T-cell (primary cell): ENCODE measurements around the gene OAS3. TPM values are rescaled to one million over a fixed set of nuclear protein-coding genes. Genes with fewer than 3 reads are reported as not detected.

Experiments
- ATAC-seq, 4 experiments: fragments of 200-7000 bp in 3 of 4; fragments of 150-1000 bp in 1 of 4; cut with Tn5 transposase; replicated peaks in 1 of 4; 1 replicate in 3 of 4; 2 replicates in 1 of 4; pipeline ENCODE4 v1.10.0; 2021; ENCODE audit warnings: moderate library complexity in 3 of 4, mild to moderate bottlenecking in 2 of 4, moderate number of reproducible peaks in 1 of 4
- CTCF ChIA-PET, 2 donors: fragments of 300-600 bp; sonication (Branson Sonifier 250); formaldehyde crosslinking; loops; one replicate each; lab custom pipeline; 2022; ENCODE audit warnings: antibody characterized with exemption in 2 of 2; lab: Charles Lee
- POLR2A ChIA-PET, 2 donors: fragments of 300-600 bp; sonication (Branson Sonifier 250); formaldehyde crosslinking; loops; one replicate each; lab custom pipeline; 2022; ENCODE audit warnings: antibody characterized with exemption in 2 of 2; lab: Charles Lee
- DNase-seq, 35 experiments: peaks; one replicate each; pipeline versions ENCODE4 v3.0.0 to v3.0.0-alpha.2; 2013 to 2023
- H3K27ac ChIP-seq: one replicate; pipeline ENCODE4 v1.5.1; 2013; ENCODE audit warnings: low read length
- H3K27me3 ChIP-seq, 2 experiments: replicated peaks in 1 of 2; 1 replicate in 1 of 2; 2 replicates in 1 of 2; pipeline versions ENCODE4 v1.6.1 to v1.7.0; 2013; ENCODE audit warnings: low read length in 1 of 2, mixed read lengths in 1 of 2; ENCODE audit not compliant: control insufficient read depth in 2 of 2, insufficient read depth in 2 of 2; ENCODE audit errors: extremely low read depth in 1 of 2
- H3K36me3 ChIP-seq, 2 donors: 1 replicate in 1 of 2; 2 replicates in 1 of 2; pipeline versions ENCODE4 v1.6.1 to v1.7.0; 2013; ENCODE audit warnings: low read length in 1 of 2; ENCODE audit not compliant: control insufficient read depth in 2 of 2, insufficient read depth in 1 of 2; ENCODE audit errors: extremely low read depth in 1 of 2
- H3K4me1 ChIP-seq, 2 experiments: 1 replicate in 1 of 2; 2 replicates in 1 of 2; pipeline versions ENCODE4 v1.6.1 to v1.7.0; 2013; ENCODE audit warnings: low read length in 2 of 2, mixed read lengths in 1 of 2; ENCODE audit not compliant: insufficient read depth in 2 of 2, control insufficient read depth in 1 of 2; ENCODE audit errors: extremely low read depth in 1 of 2
- H3K4me3 ChIP-seq, 2 donors: 1 replicate in 1 of 2; 2 replicates in 1 of 2; pipeline versions ENCODE4 v1.5.1 to v1.7.0; 2013; ENCODE audit warnings: mild to moderate bottlenecking in 2 of 2, low read length in 1 of 2, moderate library complexity in 1 of 2; ENCODE audit not compliant: control insufficient read depth in 1 of 2; ENCODE audit errors: extremely low read depth in 1 of 2
- H3K9me3 ChIP-seq: 2 replicates; pipeline ENCODE4 v1.7.0; 2013
- H3K27ac Mint-ChIP-seq, 2 donors: one replicate each; pipeline ENCODE4 v1.8.0; 2020 to 2021; ENCODE audit warnings: mild to moderate bottlenecking in 2 of 2, mixed read lengths in 2 of 2
- H3K27me3 Mint-ChIP-seq, 2 donors: one replicate each; pipeline ENCODE4 v1.8.0; 2021 to 2022; ENCODE audit warnings: mixed read lengths in 2 of 2
- H3K36me3 Mint-ChIP-seq: one replicate; pipeline ENCODE4 v1.8.0; 2021; ENCODE audit warnings: mixed read lengths
- H3K4me1 Mint-ChIP-seq, 3 donors: one replicate each; pipeline ENCODE4 v1.8.0; 2020 to 2022; ENCODE audit warnings: mixed read lengths in 3 of 3, mild to moderate bottlenecking in 1 of 3
- H3K4me3 Mint-ChIP-seq, 3 donors: one replicate each; pipeline ENCODE4 v1.8.0; 2020 to 2022; ENCODE audit warnings: mild to moderate bottlenecking in 3 of 3, mixed read lengths in 3 of 3, moderate library complexity in 3 of 3
- H3K9me3 Mint-ChIP-seq, 3 donors: one replicate each; pipeline ENCODE4 v1.8.0; 2020 to 2022; ENCODE audit warnings: mixed read lengths in 3 of 3
- WGBS: methylation state at CpG from one replicate; pipeline ENCODE4 v1.1.5; 2013; ENCODE audit warnings: missing lambda C conversion rate; ENCODE audit not compliant: insufficient coverage; 5-methylcytosine and 5-hydroxymethylcytosine counted together
- total RNA-seq, 35 experiments: library from RNA in 6 of 35; stranded (reverse) in 6 of 35; fragments of 120-200 nt in 1 of 35; gene quantifications; one replicate each; pipeline versions ENCODE4 v1.2.1 to v1.2.4 and lab custom pipeline; 2013 to 2026

Gene OAS3
- total RNA-seq, 5 donors from 2014 or later (not counting 1 experiment from before 2014, with no cell fraction given), result 18.4 to 38.5 (median 24.5) TPM

DNA sequence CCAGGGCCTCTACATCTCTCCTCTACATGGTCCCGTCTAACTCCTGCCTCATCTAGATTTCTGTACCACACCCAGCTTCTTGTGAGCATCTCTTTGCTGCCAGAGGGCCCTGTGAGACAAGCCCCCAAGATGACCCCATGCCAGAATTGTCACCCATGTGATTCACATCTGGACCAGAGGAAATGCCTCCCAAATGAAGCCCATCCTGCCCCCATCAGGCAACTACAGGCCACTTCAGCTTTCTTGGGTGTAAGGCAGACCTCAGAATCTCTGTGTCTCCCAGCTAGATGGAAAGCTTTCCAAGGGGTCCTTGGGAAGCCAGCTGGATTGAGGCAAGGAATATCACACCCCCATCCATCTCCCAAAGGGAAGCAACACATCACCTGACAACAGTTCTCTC lies 9.3 kb upstream of the OAS3 start:
- POLR2A ChIA-PET, result no interaction called here
- H3K36me3 Mint-ChIP-seq, result peaks cover 23% of the 10 kb centered on the region

DNA sequence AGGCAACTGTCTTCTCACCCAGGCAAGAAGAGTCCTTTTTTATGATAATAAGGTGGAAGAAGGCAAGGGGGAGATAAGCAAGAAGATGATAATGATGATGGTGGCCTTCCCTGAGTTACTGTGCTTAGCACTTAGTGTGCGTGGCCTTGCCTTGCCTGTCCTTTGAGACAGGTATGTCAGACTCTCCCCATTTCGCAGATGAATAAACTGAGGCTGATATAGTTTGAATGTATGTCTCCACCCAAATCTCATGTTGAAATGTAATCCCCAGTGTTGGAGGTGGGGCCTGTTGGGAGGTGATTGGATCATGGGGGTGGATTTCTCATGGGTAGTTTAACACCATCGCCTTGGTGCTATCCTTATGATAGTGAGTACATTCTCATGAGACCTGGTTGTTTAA lies 8.6 kb upstream of the OAS3 start:
- peaks cover 16% of the 10 kb centered on the region for H3K36me3 Mint-ChIP-seq
- ChIA-PET CTCF (no interaction called here), POLR2A (no interaction called here)

More for the DNA sequence above, 9.3 kb upstream of the OAS3 start:
- CTCF ChIA-PET, result no interaction called here
- H3K36me3 ChIP-seq, result peaks cover 0 to 3% of the 10 kb centered on the region in 2 donors
- Mint-ChIP-seq H3K4me1 (peaks cover 0 to 2% (median 0%) of the 10 kb centered on the region in 3 donors), H3K4me3 (no peak overlapping the region), H3K27ac (no peak overlapping the region), H3K9me3 (peaks cover 0 to 7% (median 6%) of the 10 kb centered on the region in 3 donors), H3K27me3 (no peaks in the 10 kb centered on the region)
- no peak for ATAC-seq
- H3K27ac ChIP-seq, result no peak overlapping the region
- no peaks in the 10 kb centered on the region for H3K9me3 ChIP-seq
- H3K4me3 ChIP-seq, result no peak overlapping the region
- H3K27me3 ChIP-seq, result no peaks in the 10 kb centered on the region
- no peaks in the 10 kb centered on the region for H3K4me1 ChIP-seq
- 67% methylated on average over 1 of the region's 1 CpG for WGBS
- no peak for DNase-seq

DNA sequence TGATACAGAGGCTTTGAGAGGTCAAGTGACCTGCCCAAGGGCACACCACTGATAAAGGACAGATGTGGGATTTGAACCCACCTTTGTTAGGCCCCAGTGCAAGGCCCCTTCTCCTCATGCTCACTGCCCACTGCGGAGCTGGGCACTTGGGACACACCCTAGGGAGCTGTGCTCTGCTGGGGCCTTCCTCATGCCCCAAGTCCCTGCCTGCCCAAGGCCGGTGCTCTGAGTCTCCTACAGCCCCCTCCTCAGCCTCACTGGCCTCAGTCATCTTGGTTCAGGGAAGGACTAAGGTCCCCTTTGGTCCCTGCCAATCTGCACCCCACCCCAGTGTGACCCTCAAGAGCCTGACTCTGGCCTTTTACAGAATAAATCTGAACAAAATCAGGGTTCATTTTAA lies 7.9 kb upstream of the OAS3 start:
- no peaks in the 10 kb centered on the region for H3K27me3 ChIP-seq
- peaks cover 0 to 4% (median 2%) of the 10 kb centered on the region in 3 donors for H3K4me1 Mint-ChIP-seq
- POLR2A ChIA-PET, result no interaction called here
- H3K4me1 ChIP-seq, result no peaks in the 10 kb centered on the region
- no peak overlapping the region for H3K27ac ChIP-seq
- 96% methylated on average over 2 of the region's 2 CpGs for WGBS
- H3K36me3 Mint-ChIP-seq, result peaks cover 10% of the 10 kb centered on the region
- DNase-seq, result no peak
- H3K36me3 ChIP-seq, result peaks cover 0 to 3% of the 10 kb centered on the region in 2 donors
- H3K27me3 Mint-ChIP-seq, result no peaks in the 10 kb centered on the region
- no peak for ATAC-seq
- no peak overlapping the region for H3K4me3 ChIP-seq
- no peak overlapping the region for H3K27ac Mint-ChIP-seq
- no peak overlapping the region for H3K4me3 Mint-ChIP-seq
- no peaks in the 10 kb centered on the region for H3K9me3 ChIP-seq
- peaks cover 1 to 7% (median 6%) of the 10 kb centered on the region in 3 donors for H3K9me3 Mint-ChIP-seq
- CTCF ChIA-PET, result no interaction called here

More for the DNA sequence above, 8.6 kb upstream of the OAS3 start:
- H3K27ac ChIP-seq, result no peak overlapping the region
- Mint-ChIP-seq H3K4me3 (no peak overlapping the region), H3K4me1 (peaks cover 0 to 4% (median 0%) of the 10 kb centered on the region in 3 donors), H3K9me3 (peaks cover 0 to 7% (median 6%) of the 10 kb centered on the region in 3 donors), H3K27ac (no peak overlapping the region), H3K27me3 (no peaks in the 10 kb centered on the region)
- WGBS, result 100% methylated on average over 1 of the region's 3 CpGs
- H3K9me3 ChIP-seq, result no peaks in the 10 kb centered on the region
- ATAC-seq (no peak), DNase-seq (no peak)
- H3K4me3 ChIP-seq, result no peak overlapping the region
- peaks cover 0 to 3% of the 10 kb centered on the region in 2 donors for H3K36me3 ChIP-seq
- no peaks in the 10 kb centered on the region for H3K4me1 ChIP-seq
- H3K27me3 ChIP-seq, result no peaks in the 10 kb centered on the region

DNA sequence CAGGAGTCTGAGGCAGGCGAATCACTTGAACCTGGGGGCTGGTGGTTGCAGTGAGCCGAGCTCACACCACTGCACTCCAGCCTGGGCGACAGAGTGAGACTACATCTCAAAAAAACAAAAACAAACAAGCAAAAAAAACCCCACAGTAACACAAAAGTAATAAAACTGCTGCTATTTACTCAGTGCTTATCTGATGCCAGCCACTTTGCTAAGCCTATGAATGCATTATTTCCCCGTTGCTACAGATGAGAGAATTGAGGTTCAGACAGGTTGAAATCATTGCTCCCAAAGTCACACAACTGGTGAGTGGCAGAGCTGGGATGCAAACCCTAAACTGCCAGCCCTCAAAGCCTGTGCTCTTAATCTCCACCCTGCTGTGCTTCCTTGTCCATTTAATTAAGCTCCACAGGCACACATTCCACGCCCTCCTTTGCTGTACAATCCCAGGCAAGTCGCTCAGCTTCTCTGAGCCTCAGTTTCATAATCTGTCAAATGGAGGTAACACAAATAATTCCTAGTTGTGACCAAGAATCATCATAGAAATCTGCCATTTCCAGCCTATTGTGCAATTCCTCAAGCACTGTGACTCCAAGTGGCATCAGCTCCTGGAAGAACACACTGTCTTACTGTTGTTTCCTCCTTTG lies 5.7 kb upstream of the OAS3 start:
- Histone ChIP-seq H3K9me3 (no peaks in the 10 kb centered on the region), H3K36me3 (peaks cover 0 to under 1% of the 10 kb centered on the region in 2 donors), H3K27ac (no peak overlapping the region), H3K27me3 (no peaks in the 10 kb centered on the region), H3K4me3 (no peak overlapping the region), H3K4me1 (no peaks in the 10 kb centered on the region)
- ChIA-PET POLR2A (no interaction called here), CTCF (no interaction called here)
- peak overlapping the region in 1 of 2 donors; percentile 1 for H3K27ac Mint-ChIP-seq
- H3K4me3 Mint-ChIP-seq, result no peak overlapping the region
- peaks cover 5 to 14% (median 9%) of the 10 kb centered on the region in 3 donors for H3K4me1 Mint-ChIP-seq
- DNase-seq (no peak), ATAC-seq (no peak)
- WGBS, result 82% methylated on average over 5 of the region's 6 CpGs
- H3K9me3 Mint-ChIP-seq, result peaks cover 3 to 6% (median 6%) of the 10 kb centered on the region in 3 donors
- H3K36me3 Mint-ChIP-seq, result peaks cover 3% of the 10 kb centered on the region
- no peaks in the 10 kb centered on the region for H3K27me3 Mint-ChIP-seq

DNA sequence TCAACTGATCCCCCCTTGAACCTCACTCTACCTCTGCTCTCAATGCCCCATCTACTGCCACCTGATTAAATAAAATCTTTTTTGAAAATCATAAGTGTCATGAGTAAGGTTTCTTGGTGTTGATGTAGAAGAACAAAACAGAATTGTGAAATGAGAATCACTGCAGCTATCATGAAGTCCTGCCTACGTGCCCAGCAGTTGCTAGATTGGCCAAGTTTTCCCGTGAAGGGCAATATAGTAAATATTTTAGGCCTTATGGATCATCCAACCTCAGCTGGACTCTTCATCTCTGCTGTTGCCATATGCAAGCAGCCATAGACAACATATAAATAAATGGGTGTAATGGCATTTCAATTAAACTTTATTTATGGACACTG lies 5.2 kb upstream of the OAS3 start:
- no peak overlapping the region for H3K4me3 Mint-ChIP-seq
- Histone ChIP-seq H3K4me1 (no peaks in the 10 kb centered on the region), H3K4me3 (no peak overlapping the region), H3K27ac (no peak overlapping the region), H3K36me3 (no peaks in the 10 kb centered on the region), H3K9me3 (no peaks in the 10 kb centered on the region), H3K27me3 (no peaks in the 10 kb centered on the region)
- DNase-seq (no peak), ATAC-seq (no peak)
- ChIA-PET POLR2A (no interaction called here), CTCF (no interaction called here)
- peaks cover 0 to 6% (median 3%) of the 10 kb centered on the region in 3 donors for H3K9me3 Mint-ChIP-seq
- peaks cover 10 to 19% (median 14%) of the 10 kb centered on the region in 3 donors for H3K4me1 Mint-ChIP-seq
- peak overlapping the region in 1 of 2 donors; percentile 1 for H3K27ac Mint-ChIP-seq
- H3K27me3 Mint-ChIP-seq, result no peaks in the 10 kb centered on the region
- WGBS, result 100% methylated on average over 1 of the region's 2 CpGs
- no peaks in the 10 kb centered on the region for H3K36me3 Mint-ChIP-seq

DNA sequence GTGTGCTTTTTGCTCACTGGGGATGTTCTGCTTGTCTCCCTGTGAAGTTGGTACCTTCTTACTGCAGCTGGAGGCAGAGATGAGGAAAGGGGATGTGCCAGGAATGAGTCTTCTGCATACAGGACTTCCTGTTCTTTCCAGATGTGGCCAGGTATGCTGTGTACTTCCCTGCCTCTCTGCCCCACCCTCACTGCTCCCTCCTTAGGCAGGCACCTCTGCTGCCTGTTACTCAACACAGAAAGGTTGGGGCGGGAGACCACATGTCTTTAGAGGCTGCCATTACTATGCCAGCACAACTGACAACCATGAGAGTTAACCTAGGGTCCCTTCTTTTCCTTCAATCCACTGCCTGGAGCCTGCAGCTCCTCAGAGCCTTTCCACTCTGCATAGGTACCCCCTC lies 2.0 kb upstream of the OAS3 start:
- Histone ChIP-seq H3K36me3 (no peaks in the 10 kb centered on the region), H3K4me3 (no peak overlapping the region), H3K9me3 (no peaks in the 10 kb centered on the region), H3K27me3 (no peaks in the 10 kb centered on the region), H3K4me1 (peaks cover 16 to 18% of the 10 kb centered on the region in 2 experiments), H3K27ac (no peak overlapping the region)
- POLR2A ChIA-PET, result no interaction called here
- DNase-seq (peak in 2 of 35 experiments; percentile 3 to 32), ATAC-seq (peak in 2 of 4 experiments; percentile 18 to 30)
- WGBS, result 100% methylated on average over 1 of the region's 1 CpG
- Mint-ChIP-seq H3K4me3 (no peak overlapping the region), H3K4me1 (peaks cover 29 to 41% (median 36%) of the 10 kb centered on the region in 3 donors), H3K9me3 (peaks cover 0 to 6% (median 3%) of the 10 kb centered on the region in 3 donors), H3K27ac (peak overlapping the region; percentile 94 to 95), H3K36me3 (no peaks in the 10 kb centered on the region), H3K27me3 (no peaks in the 10 kb centered on the region)
- CTCF ChIA-PET, result no interaction called here
